HEK293T (cell line): ENCODE measurements around the gene ZFP1.
"Not testable (repeated sequence)": the region's sequence is repeated elsewhere in the genome, so short reads cannot be mapped to it uniquely, and the experiment has no call there.

Source experiments
- ARNT ChIP-seq: fragments of 450-650 bp; IDR thresholded peaks from 2 replicates; pipeline ENCODE4 v1.6.1; 2017; ENCODE audit warnings: mild to moderate bottlenecking
- BHLHE40 ChIP-seq: fragments of 450-650 bp; IDR thresholded peaks from 2 replicates; pipeline ENCODE4 v1.6.1; 2016; ENCODE audit warnings: mild to moderate bottlenecking, moderate library complexity, borderline replicate concordance
- FOXA1 ChIP-seq: fragments of 450-650 bp; IDR thresholded peaks from 2 replicates; pipeline ENCODE4 v1.6.1; 2016; ENCODE audit warnings: mild to moderate bottlenecking
- FOXM1 ChIP-seq: fragments of 450-650 bp; IDR thresholded peaks from 2 replicates; pipeline ENCODE4 v1.6.1; 2017; ENCODE audit warnings: mild to moderate bottlenecking, borderline replicate concordance
- HDGF ChIP-seq: fragments of 450-650 bp; IDR thresholded peaks from 2 replicates; pipeline ENCODE4 v1.6.1; 2017; ENCODE audit warnings: antibody characterized with exemption, borderline replicate concordance
- LEF1 ChIP-seq: fragments of 450-650 bp; IDR thresholded peaks from 2 replicates; pipeline ENCODE4 v1.6.1; 2017; ENCODE audit warnings: mild to moderate bottlenecking, borderline replicate concordance
- SP1 ChIP-seq: fragments of 450-650 bp; IDR thresholded peaks from 2 replicates; pipeline ENCODE4 v1.6.1; 2017
- SUZ12 ChIP-seq: fragments of 450-650 bp; IDR thresholded peaks from 2 replicates; pipeline ENCODE4 v1.6.1; 2016; ENCODE audit warnings: mild to moderate bottlenecking
- TARDBP ChIP-seq: fragments of 450-650 bp; IDR thresholded peaks from 2 replicates; pipeline ENCODE4 v1.6.1; 2016

GRCh38 chr16:75205438-75205837, 57.1 kb downstream of the ZFP1 start:
- TF ChIP-seq BHLHE40, FOXM1, ARNT, HDGF, SP1, SUZ12, TARDBP, LEF1, FOXA1: not testable (repeated sequence)
